Stomach (tissue), 9 donors: ENCODE data around the gene USP28. TPM values are rescaled to one million over a fixed set of nuclear protein-coding genes. Genes with fewer than 3 reads are reported as not detected.
"Not testable (repeated sequence)": the region's sequence is repeated elsewhere in the genome, so short reads cannot be mapped to it uniquely, and the experiment has no call there.

Source experiments
- DNase-seq, 2 donors: peaks; one replicate each; pipeline versions ENCODE4 v3.0.0 to v3.0.0-alpha.2; 2013 to 2019
- H3K27ac ChIP-seq, 5 donors: fragments of 200-600 bp in 4 of 5; sonication (generic) in 4 of 5; one replicate each; pipeline ENCODE4 v1.5.1; 2013 to 2019; ENCODE audit warnings: mild to moderate bottlenecking in 1 of 5, moderate library complexity in 1 of 5
- H3K27me3 ChIP-seq, 3 donors: fragments of 200-600 bp; sonication (generic); one replicate each; pipeline ENCODE4 v1.5.1; 2017 to 2019; ENCODE audit warnings: mixed run types in 1 of 3
- H3K36me3 ChIP-seq, 4 donors: fragments of 200-600 bp; sonication (generic); 1 replicate in 3 of 4; 2 replicates in 1 of 4; pipeline ENCODE4 v1.5.1; 2016 to 2019
- H3K4me1 ChIP-seq, 4 donors: fragments of 200-600 bp; sonication (generic); one replicate each; pipeline ENCODE4 v1.5.1; 2016 to 2019
- H3K4me3 ChIP-seq, 4 donors: fragments of 200-600 bp; sonication (generic) in 3 of 4; one replicate each; pipeline ENCODE4 v1.5.1; 2016 to 2019; ENCODE audit warnings: mild to moderate bottlenecking in 1 of 4
- H3K9me3 ChIP-seq, 4 donors: fragments of 200-600 bp; sonication (generic); one replicate each; pipeline ENCODE4 v1.5.1; 2016 to 2019
- EP300 ChIP-seq: sonication (generic); formaldehyde crosslinking; IDR thresholded peaks from one replicate; pipeline ENCODE4 v1.6.1; 2017; ENCODE audit warnings: antibody characterized with exemption
- POLR2A ChIP-seq, 4 donors: fragments of 450-650 bp; IDR thresholded peaks; one replicate each; pipeline ENCODE4 v1.6.1; 2016; ENCODE audit warnings: antibody characterized with exemption in 4 of 4, control low read depth in 2 of 4, mild to moderate bottlenecking in 1 of 4, moderate library complexity in 1 of 4
- POLR2AphosphoS5 ChIP-seq, 3 donors: sonication (generic); formaldehyde crosslinking; IDR thresholded peaks; one replicate each; pipeline ENCODE4 v1.6.1; 2016; ENCODE audit warnings: antibody characterized with exemption in 3 of 3
- WGBS, 5 donors: extraction: QIAGEN DNeasy Blood & Tissue Kit in 3 of 5; methylation state at CpG; one replicate each; pipeline versions ENCODE4 v1.1.5 to v1.1.7; 2013 to 2018; 5-methylcytosine and 5-hydroxymethylcytosine counted together
- intact Hi-C: fragments of 100-400 bp; cut with DNase I; formaldehyde crosslinking; loops from one replicate; pipeline ENCODE4 v1.15.1; 2023; ENCODE audit warnings: low total_unique reads
- polyA plus RNA-seq, 3 donors: library from polyadenylated mRNA; stranded (reverse); fragments of 200-250 nt; gene quantifications; one replicate each; pipeline ENCODE4 v1.2.3, GENCODE V29; 2013
- total RNA-seq, 5 donors: library from RNA; depleted of rRNA; stranded (reverse); fragments of >200 nt; gene quantifications; one replicate each; pipeline versions ENCODE4 v1.1.0 to v1.2.3, GENCODE V29; 2014 to 2016
- TF ChIP-seq, protein P1 (sequence below), 7 experiments: fragments of 450-650 bp in 4 of 7; fragments of 200-600 bp in 3 of 7; sonication (generic) in 3 of 7; IDR thresholded peaks; one replicate each; pipeline ENCODE4 v1.5.1; 2016 to 2019; ENCODE audit warnings: antibody characterized with exemption in 7 of 7, control low read depth in 2 of 7, mild to moderate bottlenecking in 1 of 7
- donor health status: healthy with polysubstance abuse.
- donor health status: Bipolar disorder and iron deficiency.
- donor health status: healthy.

The USP28 gene
- total and polyA plus RNA-seq, 8 donors: 0.87 to 23.9 (median 8.0) TPM

DNA sequence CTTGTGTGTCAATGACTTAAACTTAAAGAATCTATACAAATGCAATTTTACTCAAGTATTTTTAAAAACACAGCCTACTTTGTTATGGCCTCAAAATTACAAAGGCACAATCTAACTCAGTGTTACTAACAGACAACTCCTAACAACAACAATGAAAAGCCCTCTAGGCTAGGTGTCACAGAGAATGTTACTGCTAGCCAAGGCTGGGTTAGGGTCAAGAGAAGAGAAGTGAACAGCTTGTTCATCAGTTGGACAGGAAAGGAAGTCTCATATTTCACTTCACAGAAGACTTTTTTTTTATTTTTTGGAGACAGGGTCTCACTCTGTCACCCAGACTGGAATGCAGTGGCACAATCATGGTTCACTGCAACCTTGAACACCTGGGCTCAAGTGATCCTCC is 69.7 kb downstream of the USP28 start:
- TF ChIP-seq EP300 (no peak), POLR2A (IDR thresholded peaks at IDR 0.05) (no peak), POLR2AphosphoS5 (IDR thresholded peaks at IDR 0.05) (no peak)
- TF ChIP-seq, protein P1, sequence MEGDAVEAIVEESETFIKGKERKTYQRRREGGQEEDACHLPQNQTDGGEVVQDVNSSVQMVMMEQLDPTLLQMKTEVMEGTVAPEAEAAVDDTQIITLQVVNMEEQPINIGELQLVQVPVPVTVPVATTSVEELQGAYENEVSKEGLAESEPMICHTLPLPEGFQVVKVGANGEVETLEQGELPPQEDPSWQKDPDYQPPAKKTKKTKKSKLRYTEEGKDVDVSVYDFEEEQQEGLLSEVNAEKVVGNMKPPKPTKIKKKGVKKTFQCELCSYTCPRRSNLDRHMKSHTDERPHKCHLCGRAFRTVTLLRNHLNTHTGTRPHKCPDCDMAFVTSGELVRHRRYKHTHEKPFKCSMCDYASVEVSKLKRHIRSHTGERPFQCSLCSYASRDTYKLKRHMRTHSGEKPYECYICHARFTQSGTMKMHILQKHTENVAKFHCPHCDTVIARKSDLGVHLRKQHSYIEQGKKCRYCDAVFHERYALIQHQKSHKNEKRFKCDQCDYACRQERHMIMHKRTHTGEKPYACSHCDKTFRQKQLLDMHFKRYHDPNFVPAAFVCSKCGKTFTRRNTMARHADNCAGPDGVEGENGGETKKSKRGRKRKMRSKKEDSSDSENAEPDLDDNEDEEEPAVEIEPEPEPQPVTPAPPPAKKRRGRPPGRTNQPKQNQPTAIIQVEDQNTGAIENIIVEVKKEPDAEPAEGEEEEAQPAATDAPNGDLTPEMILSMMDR (IDR thresholded peaks at IDR 0.05): no peak
- intact Hi-C loops: no loop called here
- DNase-seq: no peak
- H3K4me3 ChIP-seq: no peak overlapping the region
- no peak overlapping the region for H3K27ac ChIP-seq
- H3K9me3 ChIP-seq: no peaks in the 10 kb centered on the region
- no peaks in the 10 kb centered on the region for H3K4me1 ChIP-seq
- H3K27me3 ChIP-seq: no peaks in the 10 kb centered on the region
- H3K36me3 ChIP-seq: peaks cover 35 to 99% (median 96%) of the 10 kb centered on the region in 4 donors

DNA sequence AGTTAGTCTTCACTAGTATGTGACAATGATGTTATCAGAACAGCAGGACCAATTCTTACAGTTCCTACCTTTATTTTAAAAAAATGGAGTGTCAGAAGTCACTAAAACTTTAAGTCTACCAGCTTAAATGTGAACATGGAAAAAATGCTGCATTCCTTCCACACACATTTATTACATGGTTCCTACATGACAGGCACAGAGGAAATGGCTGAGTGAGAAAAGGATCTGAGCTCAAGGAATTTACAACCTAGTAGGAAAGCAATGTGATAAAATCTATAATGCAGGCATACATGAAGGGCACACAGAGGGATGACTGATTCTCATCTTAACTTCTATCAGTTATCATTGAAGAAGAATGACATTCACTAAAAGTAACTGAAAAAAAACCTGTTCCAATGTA is 72.8 kb downstream of the USP28 start:
- intact Hi-C loops: no loop called here
- no peaks in the 10 kb centered on the region for H3K9me3 ChIP-seq
- H3K27ac ChIP-seq: no peak overlapping the region
- H3K4me3 ChIP-seq: no peak overlapping the region
- no peaks in the 10 kb centered on the region for H3K27me3 ChIP-seq
- TF ChIP-seq POLR2AphosphoS5 (IDR thresholded peaks at IDR 0.05): no peak
- TF ChIP-seq, protein P1 (IDR thresholded peaks at IDR 0.05): no peak
- TF ChIP-seq POLR2A (IDR thresholded peaks at IDR 0.05): no peak
- TF ChIP-seq EP300: no peak
- H3K4me1 ChIP-seq: no peaks in the 10 kb centered on the region
- no peak for DNase-seq
- peaks cover 25 to 98% (median 94%) of the 10 kb centered on the region in 4 donors for H3K36me3 ChIP-seq

DNA sequence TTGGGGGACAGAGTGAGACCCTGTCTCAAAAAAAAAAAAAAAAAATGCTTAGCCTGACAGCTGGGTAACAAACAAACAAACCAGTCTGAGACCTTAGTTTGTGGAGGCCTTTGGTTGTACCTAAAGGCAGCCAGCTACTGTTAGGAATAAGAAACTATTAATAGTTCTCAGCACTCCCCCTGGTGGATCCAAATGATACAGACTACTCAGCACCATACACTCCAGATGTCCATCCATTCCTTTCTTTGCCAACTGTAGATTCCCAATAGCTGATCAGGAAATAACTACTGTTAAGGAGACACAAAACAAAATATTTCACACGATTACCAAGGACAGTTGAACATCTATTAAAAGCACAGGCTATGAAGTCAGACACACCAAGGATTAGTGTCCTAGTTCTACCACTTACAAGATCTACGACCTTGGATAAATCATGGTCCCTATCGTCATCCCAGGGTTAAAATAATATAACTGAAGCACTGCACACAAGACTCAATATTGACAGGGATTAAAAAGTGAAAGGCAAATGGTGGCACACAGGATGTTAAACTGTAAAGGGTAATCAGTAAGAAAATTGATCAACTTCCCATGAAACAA is 78.6 kb downstream of the USP28 start:
- peaks cover 4 to 45% (median 41%) of the 10 kb centered on the region in 4 donors for H3K36me3 ChIP-seq
- intact Hi-C loops: no loop called here
- WGBS, 5 donors: 63 to 70% (median 66%) methylated on average over 3 of the region's 3 CpGs

DNA sequence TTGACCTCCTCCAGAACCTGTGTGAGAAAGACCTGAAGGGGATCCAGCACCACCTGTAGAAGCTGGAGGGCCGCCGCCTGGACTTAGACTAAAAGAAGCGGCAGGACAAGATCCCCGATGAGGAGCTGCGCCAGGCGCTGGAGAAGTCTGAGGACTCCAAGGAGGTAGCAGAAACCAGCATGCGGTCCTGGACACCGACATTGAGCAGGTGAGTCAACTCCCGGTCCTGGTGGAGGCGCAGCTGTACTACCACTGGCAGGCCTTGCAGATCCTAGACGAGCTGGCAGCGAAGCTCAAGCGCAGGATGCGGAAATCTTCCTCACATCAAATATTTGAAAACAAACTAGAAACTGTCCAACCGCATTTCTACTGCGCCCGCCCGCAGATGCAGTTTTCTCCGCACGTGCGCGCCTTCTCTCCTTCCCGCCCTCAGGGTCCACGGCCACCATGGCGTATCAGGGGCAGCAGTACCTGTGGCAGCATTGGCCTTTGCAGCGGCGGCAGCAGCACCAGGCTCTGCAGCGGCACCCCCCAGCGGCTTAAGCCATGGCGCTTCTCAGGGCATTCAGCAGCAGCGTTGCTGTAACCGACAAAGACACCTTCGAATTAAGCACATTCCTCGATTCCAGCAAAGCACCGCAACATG is 85.6 kb downstream of the USP28 start:
- Histone ChIP-seq H3K4me1 (no peaks in the 10 kb centered on the region), H3K4me3 (no peak overlapping the region), H3K27me3 (peaks cover 0 to 17% (median 0%) of the 10 kb centered on the region in 3 donors), H3K27ac (no peak overlapping the region), H3K36me3 (no peaks in the 10 kb centered on the region), H3K9me3 (no peaks in the 10 kb centered on the region)
- intact Hi-C loops: no loop called here
- TF ChIP-seq POLR2A (IDR thresholded peaks at IDR 0.05): no peak
- TF ChIP-seq POLR2AphosphoS5 (IDR thresholded peaks at IDR 0.05): no peak
- TF ChIP-seq EP300: no peak
- TF ChIP-seq, protein P1 (IDR thresholded peaks at IDR 0.05): no peak
- WGBS, 5 donors: 81 to 87% (median 83%) methylated on average over 31 to 35 of the region's 35 CpGs
- DNase-seq: no peak

More for the DNA sequence above, 78.6 kb downstream of the USP28 start:
- Histone ChIP-seq H3K27ac (no peak overlapping the region), H3K9me3 (no peaks in the 10 kb centered on the region), H3K27me3 (no peaks in the 10 kb centered on the region), H3K4me1 (no peaks in the 10 kb centered on the region), H3K4me3 (no peak overlapping the region)
- peak; percentile 37 to 73 for DNase-seq
- TF ChIP-seq POLR2AphosphoS5 (IDR thresholded peaks at IDR 0.05) (no peak), POLR2A (IDR thresholded peaks at IDR 0.05) (no peak), EP300 (no peak)
- TF ChIP-seq, protein P1 (IDR thresholded peaks at IDR 0.05): peak in 5 of 7 experiments; percentile 39 to 62 (median 52)

DNA sequence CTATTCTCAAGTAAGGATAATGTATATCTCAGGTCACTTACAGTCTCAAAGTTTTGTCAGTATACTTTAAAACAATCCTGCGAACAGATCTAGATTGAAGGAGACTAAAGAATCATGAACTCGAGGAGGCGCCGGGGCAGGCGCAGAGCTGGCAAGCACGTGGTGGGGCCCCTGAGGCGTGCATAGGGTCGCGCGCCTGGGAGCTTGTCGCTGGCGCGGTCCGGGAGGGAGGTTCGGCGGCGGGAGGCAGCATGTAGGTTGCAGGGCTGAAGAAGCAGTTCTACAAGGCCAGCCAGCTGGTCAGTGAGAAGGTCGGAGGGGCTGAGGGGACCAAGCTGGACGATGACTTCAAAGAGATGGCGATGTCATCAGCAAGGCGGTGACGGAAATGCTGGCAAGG is 86.4 kb downstream of the USP28 start:
- H3K9me3 ChIP-seq, intact Hi-C loops, H3K4me3 ChIP-seq, H3K27ac ChIP-seq, H3K36me3 ChIP-seq, DNase-seq, H3K4me1 ChIP-seq: not testable (repeated sequence)
- H3K27me3 ChIP-seq: peaks cover 0 to 17% (median 0%) of the 10 kb centered on the region in 3 donors
- 77 to 92% (median 86%) methylated on average over 22 of the region's 22 CpGs for WGBS, 5 donors
